T follicular helper cell (primary cell): ENCODE measurements around the gene TNS4.

Experiments used
- DNase-seq: peaks from one replicate; pipeline ENCODE4 v3.0.0-alpha.2; 2020; ENCODE audit warnings: low read depth

Gene TNS4

DNA sequence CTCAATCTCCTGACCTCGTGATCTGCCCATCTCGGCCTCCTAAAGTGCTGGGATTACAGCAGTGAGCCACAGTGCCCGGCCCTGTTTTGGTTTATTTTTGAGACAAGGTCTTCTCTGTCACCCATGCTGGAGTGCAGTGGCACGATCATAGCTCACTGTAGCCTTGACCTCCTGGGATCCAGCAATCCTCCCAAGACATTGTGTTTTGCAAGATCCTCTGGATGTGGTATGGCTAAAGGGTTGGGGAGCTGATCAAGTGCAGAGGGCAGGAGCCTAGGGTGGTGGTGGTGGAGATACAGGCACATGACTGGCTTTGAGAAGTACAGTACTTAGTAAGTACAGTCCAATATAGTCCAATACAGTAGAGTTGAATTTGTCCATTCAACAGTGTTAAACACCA is 16.6 kb upstream of the TNS4 start:
- DNase-seq = no peak

DNA sequence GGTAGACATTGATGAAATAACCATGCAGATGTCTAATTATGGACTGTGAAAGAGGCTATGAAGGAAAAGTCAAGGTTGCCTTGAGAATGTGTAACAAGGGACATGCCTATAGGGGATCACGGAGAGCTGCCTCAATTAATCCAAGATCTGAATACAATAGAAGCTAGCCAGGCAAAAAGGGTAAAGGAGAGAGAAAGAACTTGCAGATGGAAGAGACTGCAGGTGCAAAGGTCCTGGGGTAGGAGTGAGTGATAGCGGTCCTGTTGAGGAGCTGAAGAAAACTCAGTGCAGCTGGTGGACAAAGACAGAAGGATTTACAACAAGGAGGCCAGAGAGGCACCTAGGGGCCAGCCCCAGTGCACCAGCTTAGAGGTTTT is 15.9 kb upstream of the TNS4 start:
- no peak for DNase-seq

DNA sequence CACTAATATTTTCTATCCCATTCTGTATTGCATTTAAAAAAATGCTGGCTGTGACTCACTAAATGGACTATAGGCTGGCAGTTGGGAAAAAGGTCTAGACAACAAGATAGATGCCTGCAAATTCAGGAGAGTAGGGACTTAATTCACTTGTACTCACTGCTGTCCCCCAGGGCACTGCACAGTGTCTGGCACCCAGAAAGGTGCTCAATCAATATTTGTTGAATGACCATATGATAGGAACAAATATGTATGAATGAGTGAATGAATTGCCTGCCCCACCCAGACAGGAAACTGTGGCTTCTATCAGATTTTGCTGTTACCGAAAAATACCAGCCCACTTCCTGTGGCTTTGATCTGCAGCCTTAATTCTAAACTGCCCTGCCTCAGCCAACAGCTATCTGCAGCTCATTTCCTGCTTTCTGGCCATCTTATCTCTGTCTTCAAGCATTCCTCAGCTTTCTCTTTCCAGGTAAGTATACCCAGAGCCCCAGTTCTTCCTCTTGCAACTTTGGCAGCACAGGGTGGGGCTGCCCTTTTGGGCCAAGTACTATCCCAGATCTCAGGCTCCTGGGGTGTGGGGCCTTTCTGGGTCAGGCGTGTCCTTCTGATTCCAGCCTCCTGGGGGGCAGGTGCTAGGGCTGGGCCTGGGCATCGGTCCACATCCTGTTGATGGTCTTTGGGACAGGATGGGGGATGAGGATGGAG is 15.3 kb upstream of the TNS4 start:
- DNase-seq = peak; percentile 63

DNA sequence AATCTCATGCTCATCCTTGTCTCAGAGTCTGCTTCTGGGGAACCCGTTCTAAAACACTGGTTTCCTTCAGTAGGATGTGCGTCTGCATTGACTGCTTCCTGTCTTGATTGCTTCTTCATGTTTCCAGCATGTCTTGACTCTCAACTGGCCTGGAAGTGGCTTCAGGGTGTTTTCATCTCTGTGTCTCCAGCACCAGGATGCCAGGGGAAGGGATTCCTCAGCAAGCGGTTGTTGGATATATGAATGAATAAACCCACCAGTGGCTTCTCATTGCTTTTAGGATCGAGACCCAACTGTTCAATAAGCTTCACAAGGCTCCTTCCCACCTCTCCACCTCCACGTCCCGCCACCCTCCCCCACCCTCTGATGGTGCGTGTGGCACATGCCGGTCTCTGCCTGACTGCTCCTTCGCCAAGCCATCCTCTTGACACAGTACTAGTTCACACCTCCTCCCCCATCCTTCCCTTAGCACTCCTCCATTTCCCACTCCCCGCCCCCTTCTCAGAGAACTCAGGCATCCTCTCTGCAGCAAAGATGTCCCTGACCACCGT is 14.1 kb upstream of the TNS4 start:
- peak; percentile 21 for DNase-seq

GRCh38 chr17:40515011-40515410 is 13.6 kb upstream of the TNS4 start:
- DNase-seq = no peak

DNA sequence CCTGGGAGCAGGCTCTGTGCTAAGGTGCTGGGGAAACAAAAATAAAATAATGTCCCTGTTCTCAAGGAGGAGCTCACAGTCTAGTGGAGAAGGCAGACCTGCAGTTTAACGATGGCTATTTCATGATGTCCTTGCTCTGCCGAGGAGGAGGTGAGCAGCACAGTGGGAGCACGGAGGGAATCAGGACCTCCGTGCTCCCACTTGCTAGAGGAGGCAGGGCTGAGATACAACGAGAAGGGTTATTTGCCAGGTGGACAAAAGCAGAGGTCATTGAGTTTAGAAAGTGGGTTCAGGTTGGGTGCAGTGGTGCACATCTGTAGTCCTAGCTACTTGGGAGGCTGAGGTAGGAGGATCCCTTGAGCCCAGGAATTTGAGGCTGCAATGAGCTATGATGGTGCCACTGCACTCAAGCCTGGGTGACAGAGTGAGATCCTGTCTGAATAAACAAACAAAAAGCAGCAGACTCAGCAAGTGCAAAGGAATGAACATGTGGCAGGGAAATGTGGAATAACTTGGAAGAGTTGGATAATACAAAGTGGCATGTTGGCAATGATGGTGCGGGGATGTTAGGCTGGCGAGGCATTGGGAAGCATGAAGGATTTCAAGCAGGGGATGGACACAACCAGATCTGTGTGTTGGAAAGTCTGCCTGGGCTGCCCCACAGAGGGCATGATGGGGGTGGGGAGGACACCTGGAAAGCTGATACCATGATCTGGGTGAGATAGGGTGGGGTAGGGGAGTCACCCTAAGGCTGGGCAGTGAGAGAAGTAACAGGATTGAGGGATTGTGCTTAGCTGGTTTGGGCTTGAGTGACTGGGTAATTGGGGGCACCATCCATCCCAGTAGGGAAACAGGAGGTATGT is 12.8 kb upstream of the TNS4 start:
- no peak for DNase-seq

DNA sequence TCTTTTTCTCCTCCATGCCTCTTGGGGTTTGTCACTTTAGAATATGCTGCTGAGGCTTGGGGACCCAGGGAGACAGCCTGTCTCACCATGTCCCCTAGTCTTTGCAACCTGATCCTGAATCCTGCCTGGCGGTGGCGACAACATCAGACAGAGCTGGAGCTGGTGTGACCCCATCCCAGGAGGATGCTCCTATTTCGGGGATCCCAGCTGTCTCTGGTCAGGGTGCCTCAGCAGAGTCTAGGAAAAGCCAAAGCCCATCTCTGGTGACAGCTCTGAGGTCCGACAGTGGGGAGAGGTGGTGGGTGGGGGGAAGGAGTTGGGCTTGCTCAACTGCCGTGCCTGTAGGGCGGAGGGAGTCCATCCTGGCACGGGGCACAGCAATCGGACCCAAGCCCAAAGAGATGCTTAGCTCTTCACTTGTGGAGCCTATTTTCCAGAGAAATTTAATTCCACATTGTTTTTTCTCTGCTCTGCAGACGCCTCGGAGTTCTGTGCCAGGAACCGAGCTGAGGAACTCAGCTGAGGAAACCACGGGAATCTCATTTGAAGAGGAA is 10.3 kb upstream of the TNS4 start:
- DNase-seq = no peak

GRCh38 chr17:40511136-40511535 is 9.7 kb upstream of the TNS4 start:
- no peak for DNase-seq

- no peak for DNase-seq
Measured at GRCh38 chr17:40510328-40510648, 8.9 kb upstream of the TNS4 start.

GRCh38 chr17:40509626-40510327 is 8.4 kb upstream of the TNS4 start:
- DNase-seq = no peak

DNA sequence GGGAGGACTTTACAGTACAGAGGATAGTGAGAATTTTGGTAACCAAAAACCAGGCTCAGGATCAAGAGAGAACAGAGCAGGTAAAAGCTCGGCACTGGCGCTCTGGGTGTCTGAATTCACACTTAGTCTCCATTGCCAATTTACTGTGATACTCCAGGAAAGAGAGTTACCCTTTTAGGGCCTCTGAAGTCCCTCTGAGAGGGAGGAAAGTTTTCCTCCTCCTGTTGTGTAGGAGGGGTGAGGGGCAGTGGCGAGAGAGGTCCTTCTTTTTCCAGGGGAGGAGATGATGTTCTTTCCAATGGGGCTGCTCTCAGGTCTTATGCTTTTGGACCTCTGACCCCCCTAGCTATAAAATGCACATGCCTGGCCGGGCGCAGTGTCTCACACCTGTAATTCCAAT is 5.4 kb upstream of the TNS4 start:
- DNase-seq = no peak

DNA sequence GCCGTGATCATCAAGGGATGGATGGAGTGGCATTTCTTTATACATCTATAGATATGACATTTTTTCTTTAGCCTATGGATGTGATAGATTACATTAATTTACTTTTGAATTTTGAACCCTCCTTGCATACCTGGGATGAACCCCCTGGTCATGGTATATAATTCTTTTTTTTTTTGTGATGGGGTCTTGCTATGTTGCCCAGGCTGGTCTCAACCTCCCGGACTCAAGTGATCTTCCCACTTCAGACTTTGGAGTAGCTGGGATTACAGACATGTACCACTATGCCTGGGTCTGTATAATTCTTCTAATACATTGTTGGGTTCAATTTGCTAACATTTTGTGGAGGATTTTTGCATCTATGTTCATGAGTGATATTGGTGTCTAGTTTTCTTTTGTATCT is 1.7 kb upstream of the TNS4 start:
- no peak for DNase-seq

GRCh38 chr17:40502716-40503115 is 1.3 kb upstream of the TNS4 start:
- no peak for DNase-seq

DNA sequence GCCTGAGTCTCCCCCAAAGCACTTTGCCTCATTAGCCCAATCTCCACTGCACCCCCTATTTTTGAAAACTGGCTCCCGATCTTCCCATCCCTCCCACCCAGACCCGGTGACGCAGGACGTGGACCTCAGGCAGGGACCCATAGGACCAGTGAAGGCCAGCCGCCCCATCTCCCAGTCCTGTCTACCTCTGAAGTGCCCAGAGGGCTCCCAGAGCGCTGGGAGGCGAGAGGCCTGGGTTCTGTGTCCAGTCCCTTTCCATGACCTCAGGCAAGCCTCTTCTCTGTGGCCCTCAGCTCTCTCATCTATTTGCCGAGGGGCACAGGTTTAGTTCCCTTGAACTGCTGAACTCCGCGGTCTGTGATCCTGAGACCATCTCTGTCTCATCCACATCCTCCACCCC is 714 bp downstream of the TNS4 start:
- DNase-seq = no peak

- DNase-seq = no peak
Measured at GRCh38 chr17:40500190-40500589, 1.2 kb downstream of the TNS4 start.

GRCh38 chr17:40499551-40500189 is 1.8 kb downstream of the TNS4 start:
- no peak for DNase-seq

- no peak for DNase-seq
Measured at GRCh38 chr17:40498281-40499084, 2.9 kb downstream of the TNS4 start.

DNA sequence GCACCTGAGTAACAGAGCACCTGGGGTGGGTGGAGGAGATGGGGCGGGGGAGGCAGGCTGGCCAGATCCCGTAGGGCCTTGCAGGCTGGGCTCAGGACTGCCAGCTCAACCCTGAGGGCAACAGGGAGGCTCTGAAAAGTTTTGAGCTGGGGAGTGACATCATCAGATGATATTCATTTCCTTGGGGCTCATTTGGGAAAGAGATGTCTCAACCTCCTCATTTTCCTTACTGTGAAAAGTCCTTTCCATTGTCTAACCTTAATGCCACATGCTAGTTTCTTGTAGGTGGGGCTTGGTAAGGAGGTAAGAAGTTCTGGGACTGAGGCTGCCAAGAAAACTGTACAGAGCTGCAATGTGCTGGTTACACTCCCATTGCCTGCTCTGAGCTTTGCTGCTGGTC is 3.7 kb downstream of the TNS4 start:
- no peak for DNase-seq

- DNase-seq = no peak
Measured at GRCh38 chr17:40496634-40497420, 4.6 kb downstream of the TNS4 start.

DNA sequence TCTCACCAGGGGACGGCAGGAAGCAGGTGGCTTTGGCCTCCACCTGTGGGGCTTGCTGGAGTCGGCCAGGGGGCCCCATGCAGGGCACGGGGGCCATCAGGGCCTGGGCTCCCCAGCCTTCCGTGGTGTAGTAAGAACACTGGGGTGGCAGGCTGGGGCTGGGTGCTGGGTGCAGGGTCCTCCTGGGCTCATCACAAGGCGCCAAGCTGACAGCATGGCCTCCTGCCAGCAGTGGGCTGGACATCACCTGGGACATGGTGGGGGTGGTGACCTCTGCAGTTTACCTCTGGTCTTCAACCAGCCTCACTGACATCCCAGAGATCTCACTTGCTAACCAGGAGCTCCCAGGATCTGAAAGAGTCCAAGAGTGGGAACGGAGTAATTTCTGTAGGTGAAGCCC is 5.3 kb downstream of the TNS4 start:
- no peak for DNase-seq
